K562 (cell line): ENCODE measurements around the gene PTK6. TPM values are rescaled to one million over a fixed set of nuclear protein-coding genes. Genes with fewer than 3 reads are reported as not detected.

Experiments
- CGGBP1 ChIP-seq: fragments of 250-450 bp; sonication (Bioruptor Pico); IDR thresholded peaks from 2 replicates; pipeline ENCODE4 v1.9.0; 2021; ENCODE audit warnings: mild to moderate bottlenecking
- CLOCK ChIP-seq: fragments of 250-450 bp; sonication (Bioruptor Pico); IDR thresholded peaks from 2 replicates; pipeline ENCODE4 v1.4.0; 2020; ENCODE audit warnings: mild to moderate bottlenecking, moderate library complexity, borderline replicate concordance
- ETV5 ChIP-seq: sonication (generic); formaldehyde crosslinking; IDR thresholded peaks from 2 replicates; pipeline ENCODE4 v1.4.0; 2020; ENCODE audit warnings: low read depth, mild to moderate bottlenecking, missing genetic modification reagents
- ETV6 ChIP-seq, 3 experiments: fragments of 150-350 bp in 1 of 3; sonication (generic) in 1 of 3; formaldehyde crosslinking in 1 of 3; IDR thresholded peaks; 2 replicates each; pipeline versions ENCODE4 v1.6.1 to v1.8.0; 2014 to 2022; ENCODE audit warnings: borderline replicate concordance in 2 of 3, low read depth in 2 of 3, antibody characterized with exemption in 1 of 3, low read length in 1 of 3, mild to moderate bottlenecking in 1 of 3, missing genetic modification reagents in 1 of 3
- FOXA1 ChIP-seq: fragments of 450-650 bp; IDR thresholded peaks from 2 replicates; pipeline ENCODE4 v1.6.1; 2016; ENCODE audit warnings: mild to moderate bottlenecking, borderline replicate concordance
- FOXP1 ChIP-seq: sonication (generic); formaldehyde crosslinking; IDR thresholded peaks from 2 replicates; pipeline ENCODE4 v1.8.0; 2022; ENCODE audit warnings: mild to moderate bottlenecking, missing genetic modification reagents
- GTF2F1 ChIP-seq: IDR thresholded peaks from 2 replicates; pipeline ENCODE4 v1.6.1; 2011; ENCODE audit warnings: low read depth, low read length, improper control_type of control experiment
- MCM7 ChIP-seq, 2 experiments: fragments of 450-650 bp; IDR thresholded peaks; 2 replicates each; pipeline ENCODE4 v1.6.1; 2016 to 2018
- POLR2H ChIP-seq: IDR thresholded peaks from 2 replicates; pipeline ENCODE4 v1.6.1; 2016; ENCODE audit warnings: missing genetic modification characterization, low read depth, mild to moderate bottlenecking, control low read depth, missing compliant biosample characterization, moderate library complexity
- PTTG1 ChIP-seq: fragments of 450-650 bp; IDR thresholded peaks from 2 replicates; pipeline ENCODE4 v1.6.1; 2016; ENCODE audit warnings: low read depth, mild to moderate bottlenecking, missing genetic modification characterization, missing compliant biosample characterization
- RAD51 ChIP-seq: fragments of 450-650 bp; IDR thresholded peaks from 2 replicates; pipeline ENCODE4 v1.7.1; 2016; ENCODE audit warnings: low read depth, mild to moderate bottlenecking, borderline replicate concordance
- SMARCB1 ChIP-seq: IDR thresholded peaks from 2 replicates; pipeline ENCODE4 v1.6.1; 2011; ENCODE audit warnings: improper control_type of control experiment, low read depth; ENCODE audit not compliant: insufficient read length
- STAT5A ChIP-seq: IDR thresholded peaks from 2 replicates; pipeline ENCODE4 v1.6.1; 2012; ENCODE audit warnings: low read length, inconsistent platforms, borderline replicate concordance
- TRIM25 ChIP-seq: fragments of 450-650 bp; IDR thresholded peaks from 2 replicates; pipeline ENCODE4 v1.7.0; 2016; ENCODE audit warnings: borderline replicate concordance
- ZFP91 ChIP-seq: sonication (generic); formaldehyde crosslinking; IDR thresholded peaks from 2 replicates; pipeline ENCODE4 v1.8.0; 2022; ENCODE audit warnings: mild to moderate bottlenecking, missing genetic modification reagents
- ZNF395 ChIP-seq: fragments of 200-800 bp; sonication (Bioruptor generic); IDR thresholded peaks from 2 replicates; pipeline ENCODE4 v1.6.1; 2017; ENCODE audit warnings: missing genetic modification characterization, missing compliant biosample characterization
- ZNF589 ChIP-seq: fragments of 200-800 bp; sonication (Bioruptor generic); IDR thresholded peaks from 2 replicates; pipeline ENCODE4 v1.6.1; 2016; ENCODE audit warnings: low read depth, missing genetic modification characterization, missing compliant biosample characterization
- ZSCAN29 ChIP-seq: fragments of 450-650 bp; IDR thresholded peaks from 2 replicates; pipeline ENCODE4 v1.6.1; 2017
- polyA plus RNA-seq, 8 experiments: library from polyadenylated mRNA; depleted of rRNA in 4 of 8; stranded (reverse) in 5 of 8; unstranded in 3 of 8; fragments of >200 nt; fragmentation: Nextera tagmentation in 2 of 8; fragmentation: Illumina TruSeq in 1 of 8; extraction: Ambion mirVana in 2 of 8; extraction: Trizol in 1 of 8; gene quantifications; 2 replicates each; pipeline versions ENCODE4 v1.2.1 to v1.2.3, GENCODE V29; 2011 to 2014; ENCODE audit warnings: inconsistent platforms in 1 of 8, missing spikeins in 1 of 8
- total RNA-seq, 7 experiments: library from RNA; depleted of rRNA in 6 of 7; stranded (reverse); fragments of >200 nt in 6 of 7; fragmentation: Illumina TruSeq in 2 of 7; extraction: Trizol in 2 of 7; gene quantifications; 2 replicates each; pipeline versions ENCODE4 v1.2.1 to v1.2.3, GENCODE V29; 2011 to 2021; ENCODE audit warnings: low replicate concordance in 1 of 7

PTK6 gene
- total and polyA plus RNA-seq, 9 of the 15 experiments (the other 6 are each of a cell fraction or from before 2014, with no cell fraction given): 0.07 TPM; not detected in 8

DNA sequence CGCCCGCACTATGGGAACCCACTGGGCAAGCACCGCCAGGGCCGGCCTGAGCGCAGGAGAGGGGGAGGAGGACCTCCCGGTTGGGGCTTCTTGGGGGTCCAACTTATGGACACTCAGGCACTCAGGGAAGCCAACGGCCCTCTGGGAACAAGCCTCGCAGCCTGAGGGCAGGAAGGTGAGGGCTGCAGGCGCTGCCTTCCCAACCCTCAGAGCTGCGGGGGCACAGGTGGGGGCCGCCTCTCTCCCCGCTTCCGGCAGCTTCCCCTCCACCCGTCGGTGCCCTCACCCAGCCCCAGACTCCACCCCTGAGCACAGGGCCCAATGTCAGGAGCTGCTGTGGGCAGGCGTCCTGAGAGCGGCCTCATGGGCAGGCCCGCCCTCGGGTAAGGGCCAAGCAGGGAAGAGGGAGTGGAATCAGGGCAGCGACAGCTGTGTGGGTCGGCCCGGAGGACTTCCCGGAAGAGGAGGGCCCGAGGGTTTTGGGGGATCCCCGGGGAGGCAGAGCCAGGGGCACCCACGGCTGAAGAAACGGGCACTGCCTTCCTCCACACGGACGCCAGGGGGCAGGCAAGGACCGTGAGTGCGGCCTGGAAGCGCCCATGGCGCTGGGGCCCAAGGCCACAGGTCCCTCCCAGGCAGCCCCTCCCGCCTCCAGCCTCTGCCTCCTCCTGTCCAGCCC lies 488 bp upstream of the PTK6 start (continued):
- TF ChIP-seq FOXA1 (no peak), ZNF589 (no peak), GTF2F1 (no peak), POLR2H (tag) (no peak), ZNF395 (CRISPR knock-in tag) (no peak), ZFP91 (CRISPR knock-in tag) (no peak), PTTG1 (tag) (no peak), TRIM25 (no peak), ETV6 (IDR thresholded peaks at IDR 0.05; ENCODE audit: borderline replicate concordance in 1 of 2, low read depth in 2 of 2, low read length in 1 of 2) (no peak), ETV6 (CRISPR knock-in tag; IDR thresholded peaks at IDR 0.05; ENCODE audit: borderline replicate concordance) (no peak), ZSCAN29 (no peak), MCM7 (IDR thresholded peaks at IDR 0.05) (no peak), ETV5 (CRISPR knock-in tag) (no peak), SMARCB1 (no peak), CLOCK (no peak), FOXP1 (CRISPR knock-in tag) (0 out of 2 replicates have a peak, but pooled peaks have one; percentile 40), STAT5A (no peak), RAD51 (no peak), CGGBP1 (CRISPR knock-in tag) (no peak)
